Heart left ventricle (tissue), 13 donors: ENCODE results near the gene MMADHC.
A peak's percentile ranks its signal among the peaks of the same experiment; 100 is the strongest.

Experiments used
- CTCF ChIP-seq, 12 donors: fragments of 200-600 bp; sonication (generic) in 4 of 12; IDR thresholded peaks; one replicate each; pipeline versions ENCODE4 v1.5.0 to v1.8.0; 2018 to 2022; ENCODE audit warnings: antibody characterized with exemption in 12 of 12, mild to moderate bottlenecking in 5 of 12
- POLR2A ChIP-seq, 2 donors: fragments of 450-650 bp; IDR thresholded peaks; one replicate each; pipeline ENCODE4 v1.6.1; 2017; ENCODE audit warnings: antibody characterized with exemption in 2 of 2, mild to moderate bottlenecking in 2 of 2, moderate library complexity in 2 of 2
- donor health status: ischemic (EF 13 %, LVEDD 7.1; RV severe dilation, severe dysfunction).
- donor health status: DM: no; HTN: yes; CAD: no.
- donor health status: DM: no; HTN: no; CAD: no.
- donor health status: ischemic (EF 25% LVEDD 6.9; RV normal size, moderate dysfunction).
- donor health status: ischemic (EF 25% LVEDD 5.7; RV mildly dilated, moderate dysfunction).
- donor health status: ischemic (EF 35%, LVEDD 5.7; RV mildly dilated, moderate dysfunction).
- donor health status: nonischemic (EF 11% LVEDD 7.7; RV severe dilation, severe dysfunction).
- donor health status: DM: yes; HTN: yes; CAD: no.
- donor health status: PGD.
- donor health status: ischemic (EF 29% LVEDD 5.4; RV normal size, mild dysfunction).
- donor health status: nonischemic (EF 23%, LVEDD 6.1; RV moderate dilation, normal function).

DNA sequence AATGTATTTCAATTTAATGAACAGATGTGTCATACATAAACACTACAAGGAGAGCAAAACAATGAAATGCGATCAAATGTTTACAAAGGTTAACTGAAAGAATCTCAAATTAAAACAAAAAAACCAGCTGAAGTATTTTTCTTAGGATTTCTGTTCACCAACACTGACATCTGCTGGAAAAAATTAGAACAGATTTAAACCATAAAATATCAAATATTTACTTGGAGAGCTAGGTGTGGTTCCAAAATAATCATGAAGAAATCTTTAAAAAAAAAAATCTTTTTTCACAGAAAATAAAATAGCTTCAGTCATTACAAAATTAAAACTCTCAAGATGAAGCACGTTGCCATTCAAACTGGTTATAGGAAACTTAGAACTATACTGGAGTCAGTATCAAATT is 13.8 kb downstream of the MMADHC start:
- TF ChIP-seq CTCF (IDR thresholded peaks at IDR 0.05) (peak in 8 of 12 donors; percentile 18 to 52 (median 31)), POLR2A (IDR thresholded peaks at IDR 0.05) (no peak)
